Stimulated activated CD4-positive, alpha-beta T cell treated with anti-CD3 and anti-CD28 coated beads, TNF-alpha, amount 100 ng/mL, for 24 hours (primary cell): ENCODE results near the gene BMERB1.
"Not testable (repeated sequence)": the region's sequence is repeated elsewhere in the genome, so short reads cannot be mapped to it uniquely, and the experiment has no call there.

Source experiments
- DNase-seq, 3 experiments: peaks; one replicate each; pipeline ENCODE4 v3.0.0-alpha.2; 2020; ENCODE audit warnings: low read depth in 3 of 3

Gene BMERB1

DNA sequence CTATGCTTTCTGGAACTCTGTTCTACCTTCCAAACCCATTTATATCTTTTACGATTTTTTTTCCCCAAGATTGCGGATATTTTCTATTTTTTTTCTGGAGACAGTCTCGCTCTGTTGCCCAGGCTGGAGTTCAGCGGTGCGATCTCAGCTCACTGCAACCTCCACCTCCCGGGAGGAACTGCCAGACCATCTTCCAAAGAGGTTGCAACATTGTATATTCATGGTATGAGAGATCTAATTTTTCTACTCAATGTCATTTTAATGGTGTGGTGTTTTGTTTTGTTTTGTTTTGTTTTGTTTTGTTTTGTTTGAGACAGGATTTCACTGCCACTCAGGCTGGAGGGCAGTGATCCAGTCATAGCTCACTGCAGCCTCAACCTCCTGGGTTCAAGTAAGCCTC, 8.5 kb upstream of the BMERB1 start:
- DNase-seq = no peak

DNA sequence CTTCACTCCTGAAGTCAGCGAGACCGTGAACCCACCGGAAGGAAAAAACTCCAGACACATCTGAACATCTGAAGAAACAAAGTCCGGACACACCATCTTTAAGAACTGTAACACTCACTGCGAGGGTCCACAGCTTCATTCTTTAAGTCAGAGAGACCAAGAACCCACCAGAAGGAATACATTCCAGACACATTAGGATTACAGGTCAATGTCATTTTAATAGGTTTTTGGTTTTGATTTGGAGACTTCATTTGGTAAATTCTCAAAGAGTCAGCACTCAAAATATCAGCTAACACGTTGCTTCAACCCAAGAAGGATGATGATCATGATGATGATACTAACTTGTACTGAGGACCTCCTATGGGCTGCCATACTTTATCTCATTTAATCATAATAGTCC, 7.6 kb upstream of the BMERB1 start:
- DNase-seq = no peak

DNA sequence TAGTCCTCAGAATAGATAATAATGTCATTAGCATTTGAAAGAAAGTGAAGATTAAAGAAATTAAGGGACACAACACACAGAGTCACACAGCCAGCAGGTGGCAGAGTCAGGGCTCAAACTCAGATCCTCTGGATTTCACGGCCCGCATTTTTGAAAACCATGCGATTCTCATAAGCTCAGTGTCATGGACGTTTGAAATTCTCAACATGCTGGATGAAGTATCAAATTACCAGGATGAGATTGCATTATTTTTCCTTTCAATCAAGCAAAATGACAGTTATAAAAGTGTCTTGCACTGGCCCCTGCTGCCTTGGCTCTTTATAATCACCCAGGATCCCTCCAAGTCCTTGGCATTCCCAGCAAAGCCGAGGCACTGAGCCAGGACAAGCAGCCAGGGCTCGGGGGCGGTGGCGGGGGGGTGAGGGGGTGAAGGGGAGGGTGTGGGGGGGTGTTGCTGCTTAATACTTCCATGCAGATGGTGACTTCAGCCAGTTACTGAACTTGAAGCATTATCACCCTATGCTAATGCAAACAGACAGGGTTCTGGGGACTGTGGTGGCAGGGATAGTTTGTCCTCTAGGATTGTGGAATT, 6.6 kb upstream of the BMERB1 start:
- DNase-seq = peak; percentile 12 to 53 (median 51)

DNA sequence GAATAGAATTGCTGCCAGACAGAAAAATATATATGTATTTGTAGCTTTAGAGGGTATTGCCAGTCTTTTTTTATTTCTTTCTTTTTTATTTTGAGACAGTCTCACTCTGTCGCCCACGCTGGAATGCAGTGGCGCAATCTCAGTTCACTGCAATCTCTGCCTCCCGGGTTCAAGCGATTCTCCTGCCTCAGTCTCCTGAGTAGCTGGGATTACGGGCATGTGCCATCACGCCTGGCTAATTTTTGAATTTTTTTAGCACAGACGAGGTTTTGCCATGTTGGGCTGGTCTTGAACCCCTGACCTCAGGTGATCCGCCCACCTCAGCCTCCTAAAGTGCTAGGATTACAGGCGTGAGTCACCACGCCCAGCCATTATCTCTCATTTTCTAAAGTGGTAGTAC, 3.5 kb upstream of the BMERB1 start:
- not testable (repeated sequence) for DNase-seq

DNA sequence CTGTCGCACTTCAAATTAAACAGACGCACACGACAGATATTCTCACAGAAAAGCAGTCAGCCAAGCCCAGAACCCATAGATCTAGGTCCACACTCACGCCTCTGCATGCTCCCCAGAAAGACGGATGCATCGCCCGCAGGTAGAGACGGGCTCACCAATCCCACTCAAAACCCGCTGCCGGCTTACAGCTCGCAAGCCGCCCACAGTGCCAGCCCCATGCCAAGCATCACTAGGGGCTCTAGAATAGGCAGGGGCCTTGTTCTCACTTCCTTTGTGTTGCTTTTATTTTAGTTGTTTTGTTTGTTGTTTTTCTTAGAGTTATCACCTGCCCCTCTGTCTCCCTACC, 336 bp upstream of the BMERB1 start:
- DNase-seq = no peak

DNA sequence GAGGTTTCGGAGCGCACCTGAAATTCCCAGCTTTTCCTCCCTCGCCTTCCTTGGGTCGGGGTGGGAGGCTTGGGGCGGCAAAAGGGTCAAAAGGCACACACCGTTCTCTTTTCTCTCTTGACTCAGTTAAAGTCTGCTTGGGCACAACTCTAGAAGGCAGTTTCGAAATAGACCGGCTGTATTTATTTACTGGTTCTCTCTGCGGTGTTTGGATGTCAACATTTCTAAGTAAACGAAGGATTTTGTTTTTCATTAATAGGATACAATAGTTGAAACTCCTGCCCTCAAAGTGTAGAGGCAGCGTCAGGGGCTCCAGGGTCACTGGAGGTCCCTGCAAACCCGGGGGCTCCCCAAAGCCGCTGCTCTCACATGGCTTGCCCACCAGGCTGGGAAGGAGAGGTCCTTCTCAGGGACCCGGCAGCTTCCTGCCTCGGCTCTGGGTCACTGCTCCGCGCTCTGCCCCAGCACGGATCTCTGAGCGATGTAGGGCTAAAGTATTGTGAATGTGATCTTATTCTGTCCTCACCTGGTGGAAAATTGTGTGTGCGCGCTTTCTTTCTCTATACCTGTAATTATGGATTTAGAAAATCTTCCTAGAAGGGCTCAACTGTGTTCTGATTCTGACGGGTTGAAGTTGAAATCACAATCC, 952 bp downstream of the BMERB1 start:
- no peak for DNase-seq

DNA sequence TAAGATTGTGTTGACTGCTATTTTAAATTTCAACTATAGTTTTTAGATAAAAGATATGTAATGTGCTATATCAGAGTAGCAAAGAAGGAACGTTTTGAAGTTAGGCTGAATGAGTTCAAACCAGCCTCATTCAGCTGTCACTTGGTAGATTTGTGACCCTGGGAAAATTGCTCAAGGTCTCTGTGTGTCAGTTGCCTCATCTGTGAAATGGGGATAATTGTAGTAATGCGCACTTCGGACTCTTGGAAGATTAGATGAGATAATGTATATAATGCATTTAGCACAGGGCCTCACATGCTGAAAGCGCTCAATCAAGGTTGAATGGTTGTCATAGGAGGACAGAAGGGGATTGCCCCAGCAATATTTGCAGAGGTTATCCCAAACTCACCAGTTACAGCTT, 4.7 kb downstream of the BMERB1 start:
- no peak for DNase-seq

DNA sequence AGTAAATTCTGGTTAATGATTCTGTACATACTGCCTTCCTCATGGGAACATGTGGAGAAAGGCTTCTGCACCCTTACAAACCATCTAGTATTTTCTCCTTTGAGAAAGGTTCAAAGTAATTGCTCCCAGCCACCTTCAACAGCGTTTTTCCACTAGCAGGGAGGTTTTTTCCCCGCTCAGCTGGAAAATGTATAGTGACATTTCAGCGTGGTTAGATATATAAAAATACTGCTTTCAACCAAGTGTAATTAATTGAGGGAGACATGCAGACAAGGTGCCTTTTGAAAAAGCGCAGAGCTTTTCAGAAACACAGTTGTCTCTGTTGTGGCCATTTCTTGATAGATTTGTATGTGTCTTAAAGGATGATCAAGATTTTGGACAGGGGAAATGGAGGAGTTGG, 5.1 kb downstream of the BMERB1 start:
- no peak for DNase-seq

DNA sequence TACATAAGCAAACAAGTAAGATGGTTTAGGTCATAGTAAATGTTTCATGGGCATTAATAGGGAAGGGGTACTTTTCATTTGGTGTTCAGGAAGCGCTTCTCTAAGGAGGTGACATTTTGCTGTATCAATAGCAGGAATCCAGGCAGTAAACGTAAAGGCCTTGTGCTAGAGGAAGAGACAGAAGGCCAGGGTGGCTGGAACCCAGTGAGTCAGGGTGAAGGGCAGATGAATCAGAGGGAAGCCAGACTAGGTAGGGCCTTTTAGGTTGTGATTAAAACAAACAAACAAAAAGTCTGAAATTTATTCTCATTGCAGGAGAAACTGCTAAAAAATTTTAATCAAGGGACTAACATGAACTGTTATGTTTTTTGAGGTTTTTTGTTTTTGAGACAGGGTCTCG, 6.5 kb downstream of the BMERB1 start:
- DNase-seq = no peak

DNA sequence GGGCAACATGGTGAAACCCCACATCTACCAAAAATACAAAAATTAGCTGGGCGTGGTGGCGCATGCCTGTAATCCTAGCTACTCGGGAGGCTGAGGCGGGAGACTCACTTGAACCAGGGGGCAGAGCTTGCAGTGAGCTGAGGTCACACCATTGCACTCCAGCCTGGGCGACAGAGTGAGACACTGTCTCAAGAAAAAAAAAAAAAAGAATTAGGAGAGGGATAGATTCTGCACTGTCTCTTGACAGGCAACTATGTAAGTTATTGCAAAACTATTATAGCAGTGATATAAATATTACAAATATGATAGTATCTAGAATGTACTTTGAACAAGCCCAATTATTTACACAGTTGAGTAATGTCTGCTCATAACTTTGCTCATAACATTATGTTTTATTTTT, 7.8 kb downstream of the BMERB1 start:
- not testable (repeated sequence) for DNase-seq

DNA sequence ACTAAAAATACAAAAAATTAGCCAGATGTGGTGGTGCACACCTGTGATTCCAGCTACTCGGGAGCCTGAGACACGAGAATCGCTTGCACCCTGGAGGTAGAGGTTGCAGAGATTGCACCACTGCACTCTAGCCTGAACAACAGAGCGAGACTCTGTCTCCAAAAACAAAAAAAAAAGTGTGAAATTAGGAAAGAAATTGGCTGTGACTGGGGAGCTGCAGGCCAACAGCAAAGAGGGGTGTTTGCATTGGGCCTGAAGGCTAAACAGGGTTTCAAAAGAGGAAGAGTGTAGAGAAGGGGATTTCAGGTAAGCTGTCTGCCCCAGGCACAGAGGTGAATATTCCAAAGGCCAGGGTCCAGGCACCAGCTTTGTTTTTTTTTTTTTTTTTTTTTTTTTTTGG, 9.4 kb downstream of the BMERB1 start:
- DNase-seq = no peak

DNA sequence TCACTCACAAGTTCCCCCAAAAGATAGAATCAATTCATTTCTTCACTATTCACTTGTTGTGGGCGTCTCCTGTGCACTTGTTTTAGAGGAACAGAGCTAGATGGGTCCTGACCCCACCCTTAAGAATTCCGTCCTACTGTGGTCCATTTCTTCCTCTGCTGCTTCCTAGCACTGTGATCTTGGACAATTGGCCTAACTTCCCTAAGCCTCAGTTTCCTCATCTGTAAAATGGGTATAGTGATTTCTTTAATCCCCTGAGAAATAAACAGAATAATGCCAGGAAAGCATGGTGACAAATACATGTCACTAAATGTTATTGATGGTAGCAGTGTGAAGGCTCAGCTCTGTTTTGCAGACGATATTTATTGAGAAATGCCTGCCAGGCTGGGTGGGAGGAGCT, 9.9 kb downstream of the BMERB1 start:
- DNase-seq = no peak

DNA sequence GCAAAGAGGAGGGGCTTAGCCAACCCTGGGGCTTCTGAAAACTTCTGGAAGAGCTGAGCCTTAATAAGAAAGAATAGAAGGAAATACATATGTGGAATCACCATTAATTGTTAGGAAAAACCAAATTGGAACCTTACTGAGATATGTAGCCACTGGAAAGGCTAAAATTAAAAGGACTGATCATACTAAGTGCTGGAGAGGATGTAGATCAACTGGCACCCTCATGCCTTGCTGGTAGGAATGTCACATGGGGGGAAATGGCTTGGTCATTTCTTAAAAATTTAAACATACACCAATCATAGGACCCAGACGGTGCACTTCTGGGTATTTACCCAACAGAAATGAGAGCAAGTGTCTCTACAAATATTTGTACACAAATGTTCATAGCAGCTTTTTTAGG, 11.1 kb downstream of the BMERB1 start:
- DNase-seq = no peak

DNA sequence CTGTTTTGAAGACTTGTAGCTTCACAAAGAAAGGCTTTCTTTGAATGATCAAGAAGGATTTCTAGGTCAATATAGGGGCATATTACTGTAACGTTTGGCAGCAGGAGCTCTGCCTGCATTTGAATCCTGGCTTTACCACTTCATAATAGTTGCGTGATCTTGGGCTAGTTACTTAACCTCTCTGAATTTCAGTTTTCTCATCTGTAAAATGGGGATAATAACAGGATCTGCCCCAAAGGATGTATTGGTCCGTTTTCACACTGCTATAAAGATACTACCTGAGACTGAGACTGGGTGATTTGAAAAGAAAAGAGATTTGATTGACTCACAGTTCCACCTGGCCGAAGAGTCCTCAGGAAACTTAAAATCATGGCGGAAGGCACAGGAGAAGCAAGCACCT, 12.5 kb downstream of the BMERB1 start:
- DNase-seq = no peak

DNA sequence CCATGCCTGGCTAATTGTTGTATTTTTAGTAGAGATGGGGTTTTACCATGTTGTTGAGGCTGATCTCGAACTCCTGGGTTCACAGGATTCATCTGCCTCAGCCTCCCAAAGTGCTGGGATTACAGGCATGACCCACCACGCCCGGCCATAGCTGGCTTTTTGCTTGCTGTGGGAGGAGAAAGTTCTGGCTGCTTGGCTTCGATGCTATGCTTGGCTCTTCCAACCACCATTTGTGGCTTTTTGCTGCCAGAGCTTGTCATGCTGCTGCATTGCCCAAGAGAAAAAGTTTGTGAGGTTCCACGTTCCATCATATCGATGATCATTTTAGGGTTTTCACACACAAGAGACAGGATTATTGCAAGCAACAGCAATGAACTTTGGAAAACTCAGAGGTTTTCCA, 16.2 kb downstream of the BMERB1 start:
- DNase-seq = no peak

DNA sequence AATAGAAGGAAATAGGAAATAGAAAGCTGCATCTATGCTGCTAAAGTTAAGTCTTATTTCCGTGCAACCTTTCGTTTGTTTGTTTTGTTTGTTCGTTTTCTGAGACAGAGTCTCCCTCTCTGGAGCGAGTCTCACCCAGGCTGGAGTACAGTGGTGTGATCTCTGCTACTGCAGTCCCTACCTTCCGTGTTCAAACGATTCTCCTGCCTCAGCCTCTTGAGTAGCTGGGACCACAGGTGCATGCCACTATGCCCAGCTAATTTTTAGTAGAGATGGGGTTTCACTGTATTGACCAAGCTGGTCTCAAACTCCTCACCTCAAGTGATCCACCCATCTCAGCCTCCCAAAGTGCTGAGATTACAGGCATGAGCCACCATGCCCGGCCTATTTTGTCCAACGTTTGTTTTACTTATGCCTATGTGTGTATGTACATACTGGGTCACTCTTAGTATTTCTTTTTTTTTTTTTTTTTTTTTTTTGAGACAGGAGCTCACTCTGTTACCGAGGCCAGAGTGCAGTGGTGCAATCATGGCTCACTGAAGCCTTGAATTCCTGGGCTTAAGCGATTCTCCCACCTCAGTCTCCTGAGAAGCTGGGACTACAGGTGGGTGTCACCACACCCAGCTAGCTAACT, 16.8 kb downstream of the BMERB1 start:
- DNase-seq = no peak

DNA sequence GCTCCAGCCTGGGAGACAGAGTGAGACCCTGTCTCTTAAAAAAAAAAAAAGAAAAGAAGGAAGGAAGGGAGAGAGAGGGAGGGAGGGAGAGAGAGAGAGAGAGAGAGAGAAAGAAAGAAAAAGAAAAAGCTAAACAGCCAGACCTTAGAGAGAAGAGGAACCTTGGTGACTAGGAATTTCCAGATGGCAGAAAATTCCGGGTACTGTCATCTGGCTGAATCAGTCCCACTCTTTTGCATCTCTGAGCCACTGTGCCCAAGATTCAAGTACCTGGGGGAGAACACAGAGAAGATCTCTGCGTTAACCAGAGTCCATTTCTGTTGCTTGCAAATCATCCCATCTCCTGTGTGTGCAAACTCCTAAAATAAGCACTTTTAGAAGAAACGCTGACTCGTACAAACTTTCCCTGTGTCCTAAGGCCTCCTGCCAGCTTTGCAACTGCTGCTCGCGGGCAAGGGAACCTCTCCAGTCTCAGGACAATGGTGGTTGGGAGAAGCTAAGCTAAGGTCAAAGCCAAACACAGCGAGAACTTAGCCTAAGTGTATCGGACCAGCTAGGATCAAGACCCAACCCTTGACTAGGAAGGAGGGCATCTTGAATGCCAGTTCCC, 18.0 kb downstream of the BMERB1 start:
- no peak for DNase-seq

DNA sequence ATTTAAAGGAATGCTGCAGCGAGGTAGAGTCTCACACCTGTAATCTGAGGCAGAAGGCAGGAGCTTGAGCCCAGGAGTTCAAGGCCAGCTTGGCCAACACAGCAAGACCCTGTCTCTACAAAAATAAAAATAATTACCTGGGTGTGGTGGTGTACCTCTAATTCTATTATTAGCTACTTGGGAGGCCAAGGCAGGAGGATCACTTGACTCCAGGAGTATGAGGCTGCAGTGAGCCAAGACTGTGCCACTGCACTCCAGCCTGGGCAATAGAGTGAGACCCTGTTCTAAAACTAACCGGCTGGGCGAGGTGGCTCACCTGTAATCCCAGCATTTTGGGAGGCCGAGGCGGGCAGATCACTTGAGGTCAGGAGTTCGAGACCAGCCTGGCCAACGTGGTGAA, 18.9 kb downstream of the BMERB1 start:
- not testable (repeated sequence) for DNase-seq

DNA sequence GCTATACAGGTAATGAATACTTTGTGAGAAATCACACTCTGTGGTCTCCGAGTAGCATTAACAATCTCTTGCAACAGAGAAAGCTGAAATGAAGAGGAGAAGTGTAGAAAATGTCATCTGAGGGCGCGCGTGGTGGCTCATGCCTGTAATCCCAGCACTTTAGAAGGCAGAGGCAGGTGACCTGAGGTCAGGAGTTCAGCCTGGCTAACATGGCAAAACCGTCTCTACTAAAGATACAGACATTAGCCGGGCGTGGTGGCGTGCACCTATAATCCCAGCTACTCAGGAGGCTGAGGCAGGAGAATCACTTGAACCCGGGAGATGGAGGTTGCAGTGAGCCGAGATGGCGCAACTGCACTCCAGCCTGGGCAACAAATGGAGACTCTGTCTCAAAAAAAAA, 20.5 kb downstream of the BMERB1 start:
- not testable (repeated sequence) for DNase-seq

DNA sequence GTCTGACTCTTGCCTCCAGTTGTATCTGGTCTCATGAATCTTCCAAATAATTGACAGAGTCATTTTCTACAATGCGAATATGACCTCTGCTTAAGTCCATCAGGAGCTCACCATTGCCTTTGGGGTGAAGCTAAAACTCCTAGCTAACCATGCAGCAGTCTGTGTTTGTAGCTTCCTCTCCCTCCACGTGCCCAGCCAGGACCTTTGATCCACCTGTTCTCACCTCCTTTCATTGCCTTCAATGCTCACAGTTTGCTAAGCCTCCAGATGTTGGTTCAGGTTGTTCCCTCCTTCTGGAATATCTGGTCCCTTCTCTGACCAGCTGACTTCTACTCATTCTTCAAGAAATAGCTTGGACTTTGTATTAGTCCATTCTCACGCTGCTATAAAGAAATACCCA, 23.0 kb downstream of the BMERB1 start:
- no peak for DNase-seq

DNA sequence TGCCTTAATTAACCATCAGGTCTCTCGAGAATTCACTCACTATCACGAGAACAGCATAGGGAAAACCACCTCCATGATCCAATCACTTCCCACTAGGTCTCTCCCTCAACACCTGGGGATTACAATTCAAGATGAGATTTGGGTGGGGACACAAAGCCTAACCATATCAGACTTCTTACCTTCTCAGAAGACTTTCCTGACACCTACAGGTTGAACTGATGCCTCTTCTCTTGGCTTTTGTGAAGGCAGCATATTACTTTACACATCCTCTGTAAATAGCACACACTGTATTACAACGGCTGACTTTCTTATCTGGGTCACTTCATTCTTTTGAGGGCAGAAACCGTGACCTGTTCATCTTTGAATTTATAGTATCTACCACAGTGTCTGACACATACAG, 23.6 kb downstream of the BMERB1 start:
- no peak for DNase-seq

DNA sequence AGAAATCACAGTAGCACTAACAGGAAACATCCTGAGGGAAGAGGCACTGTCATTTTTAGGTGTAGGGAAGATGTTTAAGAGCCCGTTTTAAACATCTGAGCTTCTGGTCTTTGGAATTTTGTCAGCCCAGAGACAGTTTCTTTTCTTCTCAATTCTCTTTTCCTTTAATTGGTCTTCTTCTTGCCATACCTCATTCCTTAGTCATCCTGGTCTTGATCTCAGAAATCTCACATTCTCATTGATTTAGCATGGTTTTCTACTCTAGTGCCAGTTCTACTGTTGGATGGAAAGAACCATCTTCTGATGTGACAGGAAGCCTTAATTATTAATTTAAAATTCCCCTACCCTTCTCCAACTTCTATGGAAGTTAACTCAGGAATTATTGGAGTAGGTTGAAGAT, 25.4 kb downstream of the BMERB1 start:
- no peak for DNase-seq

DNA sequence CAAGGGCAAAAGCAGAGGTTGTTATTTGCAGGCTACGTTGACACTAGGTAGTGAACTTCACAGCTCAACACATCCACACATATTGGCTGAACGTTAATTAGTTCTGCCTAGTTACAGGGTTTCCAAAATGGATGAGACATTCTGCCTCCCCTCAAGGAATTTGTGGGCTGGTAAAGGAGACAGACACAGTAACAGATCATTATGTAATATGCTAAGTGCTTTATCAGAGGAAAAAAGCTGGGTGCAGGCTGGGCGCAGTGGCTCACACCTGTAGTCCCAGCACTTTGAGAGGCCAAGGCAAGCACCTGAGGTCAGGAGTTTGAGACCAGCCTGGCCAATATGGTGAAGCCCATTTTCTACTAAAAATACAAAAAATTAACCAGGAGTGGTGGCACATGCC, 26.2 kb downstream of the BMERB1 start:
- no peak for DNase-seq
